OCI-LY1 (cell line): Measurements from ENCODE around the gene SRSF12.

Experiments
- CTCF ChIP-seq: fragments of 200-600 bp; sonication (generic), shearing (Covaris generic); IDR thresholded peaks from 2 replicates; pipeline ENCODE4 v1.5.1; 2017; ENCODE audit warnings: mild to moderate bottlenecking, antibody characterized with exemption, low read length, moderate library complexity, mixed read lengths
- EZH2 ChIP-seq: fragments of 200-600 bp; sonication (generic), shearing (Covaris generic); IDR thresholded peaks from 2 replicates; pipeline ENCODE4 v1.8.0; 2017; ENCODE audit warnings: borderline replicate concordance, mixed run types, mild to moderate bottlenecking, antibody characterized with exemption, low read length, moderate library complexity, mixed read lengths

- TF ChIP-seq CTCF (no peak), EZH2 (no peak)
These were observed 2.5 kb upstream of the SRSF12 start for GRCh38 chr6:89120371-89120770.
